Mucosa of stomach (tissue), 1 donor: Measurements from ENCODE around the gene CREB3L4.
"Not testable (repeated sequence)": the region's sequence is repeated elsewhere in the genome, so short reads cannot be mapped to it uniquely, and the experiment has no call there.

ENCODE experiments used
- H3K27me3 ChIP-seq: one replicate; pipeline ENCODE4 v1.7.0; 2013; ENCODE audit warnings: mild to moderate bottlenecking, low read length; ENCODE audit not compliant: control insufficient read depth, insufficient read depth
- H3K36me3 ChIP-seq: one replicate; pipeline ENCODE4 v1.7.0; 2013; ENCODE audit warnings: low read length; ENCODE audit not compliant: control insufficient read depth, insufficient read depth
- H3K4me1 ChIP-seq: one replicate; pipeline ENCODE4 v1.7.0; 2013; ENCODE audit warnings: mild to moderate bottlenecking, low read length; ENCODE audit not compliant: control insufficient read depth, insufficient read depth
- H3K4me3 ChIP-seq: one replicate; pipeline ENCODE4 v1.7.0; 2013; ENCODE audit warnings: low read length
- H3K9ac ChIP-seq: one replicate; pipeline ENCODE4 v1.7.0; 2013; ENCODE audit warnings: mild to moderate bottlenecking, low read length, moderate library complexity
- H3K9me3 ChIP-seq: one replicate; pipeline ENCODE4 v1.7.0; 2013; ENCODE audit warnings: mild to moderate bottlenecking, low read length, moderate library complexity; ENCODE audit not compliant: control insufficient read depth
- donor health status: Pancreatic carcinoma.

The CREB3L4 gene

DNA sequence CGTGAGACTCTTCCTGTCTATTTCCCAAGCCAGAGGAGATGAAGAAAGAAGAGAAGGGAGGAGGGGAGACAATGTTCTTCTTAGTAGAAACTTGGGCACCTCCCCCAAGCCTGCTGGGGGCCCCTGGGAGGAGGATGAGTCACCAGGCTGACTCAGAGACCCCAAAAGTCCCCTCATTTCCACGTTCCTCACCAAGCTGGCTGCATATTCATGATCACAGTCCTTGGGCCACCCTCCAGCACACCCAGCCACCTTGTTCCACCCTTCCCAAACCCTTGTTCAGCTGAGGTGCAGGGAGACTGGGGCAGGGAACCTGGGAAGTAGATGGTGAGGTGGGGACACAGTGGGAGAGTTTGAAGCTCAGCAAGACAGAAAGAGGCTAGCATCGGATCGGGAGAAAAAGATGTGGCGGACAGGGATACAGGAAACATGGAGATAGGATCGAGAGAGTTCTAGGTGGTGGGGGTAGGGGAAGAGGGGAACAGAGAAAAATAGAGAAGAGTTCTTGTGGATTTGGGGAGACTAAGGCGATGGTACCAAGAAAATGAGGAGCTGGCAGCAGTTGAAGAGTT, 17.7 kb downstream of the CREB3L4 start:
- H3K9ac ChIP-seq: peak overlapping the region; percentile 76
- H3K27me3 ChIP-seq: no peaks in the 10 kb centered on the region
- no peaks in the 10 kb centered on the region for H3K9me3 ChIP-seq
- H3K4me3 ChIP-seq: peak overlapping the region; percentile 68
- peaks cover 4% of the 10 kb centered on the region for H3K36me3 ChIP-seq
- H3K4me1 ChIP-seq: peaks cover 20% of the 10 kb centered on the region

DNA sequence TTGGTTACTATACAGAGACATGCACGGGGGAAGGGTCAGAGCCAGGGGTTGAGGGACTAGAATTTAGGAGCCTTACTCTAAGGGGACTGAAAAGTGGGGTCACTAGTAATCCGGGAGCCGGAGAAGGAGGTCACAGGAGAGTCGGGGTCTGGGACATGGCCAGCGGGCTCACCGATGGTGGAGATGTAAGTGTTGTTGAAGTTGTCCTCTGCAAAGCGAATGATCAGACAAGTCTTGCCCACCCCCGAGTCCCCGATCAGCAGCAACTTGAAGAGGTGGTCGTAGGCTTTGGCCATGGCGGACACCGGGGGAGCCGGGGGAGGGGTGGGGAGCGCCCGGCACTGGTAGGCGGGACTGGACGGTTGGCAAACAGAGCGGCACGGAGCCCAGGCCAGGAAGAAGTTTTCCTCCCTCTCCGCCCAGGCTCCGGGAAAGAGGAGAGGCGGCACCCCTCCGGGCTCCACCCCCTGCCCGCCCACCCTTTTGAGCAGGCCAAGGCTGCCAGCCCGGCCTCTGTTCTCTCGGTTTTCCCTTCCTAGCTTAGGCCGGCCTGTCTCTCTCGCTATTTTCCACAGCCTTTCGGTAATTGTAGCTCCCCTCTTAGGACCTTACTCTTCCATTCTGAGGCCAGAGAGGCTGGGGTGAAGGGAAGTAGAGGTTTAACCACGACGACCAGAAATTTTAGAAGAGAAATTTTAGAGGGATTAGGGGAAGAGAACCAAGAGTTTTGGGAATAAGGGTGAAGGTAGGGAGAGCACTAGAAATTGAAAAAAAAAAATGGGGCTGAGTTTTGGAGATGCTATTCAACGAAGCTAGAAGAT, 18.4 kb downstream of the CREB3L4 start, which contains the start of gene RAB13:
Gene RAB13, minus strand, starts transcription at position 399 of the 821 bp plus-strand sequence. Its CDS starts 103 bp downstream, at position 296.
- Histone ChIP-seq H3K9me3 (no peaks in the 10 kb centered on the region), H3K27me3 (no peaks in the 10 kb centered on the region), H3K4me1 (peaks cover 20% of the 10 kb centered on the region), H3K4me3 (peak within 1 kb of the TSS; percentile 68), H3K9ac (peak within 1 kb of the TSS; percentile 76), H3K36me3 (peaks cover 4% of the 10 kb centered on the region)

GRCh38 chr1:153987621-153988020, 19.9 kb downstream of the CREB3L4 start:
- no peak overlapping the region for H3K4me3 ChIP-seq
- H3K27me3 ChIP-seq: no peaks in the 10 kb centered on the region
- H3K4me1 ChIP-seq: peaks cover 33% of the 10 kb centered on the region
- H3K9me3 ChIP-seq: no peaks in the 10 kb centered on the region
- no peak overlapping the region for H3K9ac ChIP-seq
- no peaks in the 10 kb centered on the region for H3K36me3 ChIP-seq

GRCh38 chr1:153990468-153991150, 22.9 kb downstream of the CREB3L4 start, which contains the start of gene RPS27:
Gene RPS27, plus strand, starts transcription at chr1:153990762. Its CDS starts 35 bp downstream, at chr1:153990797.
- Histone ChIP-seq H3K9ac (peak within 1 kb of the TSS; percentile 98), H3K9me3 (no peaks in the 10 kb centered on the region), H3K4me3 (peak within 1 kb of the TSS; percentile 88), H3K36me3 (no peaks in the 10 kb centered on the region), H3K27me3 (no peaks in the 10 kb centered on the region), H3K4me1 (peaks cover 27% of the 10 kb centered on the region)

- H3K4me3 ChIP-seq: peak overlapping the region; percentile 88
- H3K9ac ChIP-seq: peak overlapping the region; percentile 98
- H3K27me3 ChIP-seq: no peaks in the 10 kb centered on the region
- H3K4me1 ChIP-seq: peaks cover 27% of the 10 kb centered on the region
- H3K36me3 ChIP-seq: no peaks in the 10 kb centered on the region
- no peaks in the 10 kb centered on the region for H3K9me3 ChIP-seq
These were observed 23.5 kb downstream of the CREB3L4 start for GRCh38 chr1:153991151-153991630.

DNA sequence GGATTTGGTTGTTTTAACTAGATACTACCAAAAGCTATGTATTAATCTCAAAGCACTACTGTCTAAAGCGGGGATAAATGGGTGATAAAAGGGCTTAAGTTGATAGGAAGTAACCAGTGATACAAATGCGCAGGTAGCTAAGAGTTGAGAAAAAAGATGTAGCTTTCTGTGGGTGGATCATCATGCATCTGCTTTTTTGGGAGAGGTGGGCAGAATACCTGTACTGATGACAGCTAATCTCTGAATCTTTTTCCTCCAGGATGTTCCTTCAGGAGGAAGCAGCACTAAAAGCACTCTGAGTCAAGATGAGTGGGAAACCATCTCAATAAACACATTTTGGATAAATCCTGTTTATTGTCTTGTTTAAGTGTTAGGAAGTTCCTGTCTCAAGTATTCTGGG, 24.1 kb downstream of the CREB3L4 start:
- no peak overlapping the region for H3K4me3 ChIP-seq
- no peaks in the 10 kb centered on the region for H3K27me3 ChIP-seq
- H3K36me3 ChIP-seq: no peaks in the 10 kb centered on the region
- no peaks in the 10 kb centered on the region for H3K9me3 ChIP-seq
- peaks cover 22% of the 10 kb centered on the region for H3K4me1 ChIP-seq
- peak overlapping the region; percentile 98 for H3K9ac ChIP-seq

GRCh38 chr1:153995202-153995601, 27.5 kb downstream of the CREB3L4 start:
- Histone ChIP-seq H3K4me1 (peaks cover 15% of the 10 kb centered on the region), H3K9ac (no peak overlapping the region), H3K36me3 (no peaks in the 10 kb centered on the region), H3K27me3 (no peaks in the 10 kb centered on the region), H3K9me3 (no peaks in the 10 kb centered on the region), H3K4me3 (no peak overlapping the region)

DNA sequence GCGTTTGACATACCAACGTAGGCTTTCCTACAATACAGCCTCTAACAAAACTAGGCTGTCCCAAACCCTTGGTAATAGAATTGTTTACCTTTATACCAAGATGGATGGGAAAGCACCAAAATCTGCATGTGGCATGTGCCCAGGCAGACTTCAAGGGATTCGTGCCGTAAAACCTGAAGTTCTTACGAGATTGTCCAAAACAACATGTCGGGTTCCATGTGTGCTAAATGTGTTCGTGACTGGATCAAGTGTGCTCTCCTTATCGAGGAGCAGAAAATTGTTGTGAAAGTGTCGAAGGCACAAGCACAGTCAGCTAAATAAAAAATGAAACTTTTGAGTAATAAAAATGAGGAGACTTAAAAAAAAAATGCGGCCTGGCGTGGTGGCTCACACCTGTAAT, 27.9 kb downstream of the CREB3L4 start:
- H3K27me3 ChIP-seq: no peaks in the 10 kb centered on the region
- peaks cover 13% of the 10 kb centered on the region for H3K4me1 ChIP-seq
- H3K9ac ChIP-seq: no peak overlapping the region
- no peaks in the 10 kb centered on the region for H3K9me3 ChIP-seq
- H3K4me3 ChIP-seq: no peak overlapping the region
- no peaks in the 10 kb centered on the region for H3K36me3 ChIP-seq

- not testable (repeated sequence) for H3K36me3 ChIP-seq, H3K9ac ChIP-seq, H3K4me3 ChIP-seq, H3K27me3 ChIP-seq, H3K9me3 ChIP-seq
- H3K4me1 ChIP-seq: peaks cover 15% of the 10 kb centered on the region
These were observed 29.2 kb downstream of the CREB3L4 start for GRCh38 chr1:153996882-153997281.

GRCh38 chr1:154000420-154000819, 32.7 kb downstream of the CREB3L4 start:
- no peaks in the 10 kb centered on the region for H3K9me3 ChIP-seq
- no peaks in the 10 kb centered on the region for H3K36me3 ChIP-seq
- no peaks in the 10 kb centered on the region for H3K27me3 ChIP-seq
- peaks cover 9% of the 10 kb centered on the region for H3K4me1 ChIP-seq
- H3K4me3 ChIP-seq: no peak overlapping the region
- H3K9ac ChIP-seq: no peak overlapping the region

DNA sequence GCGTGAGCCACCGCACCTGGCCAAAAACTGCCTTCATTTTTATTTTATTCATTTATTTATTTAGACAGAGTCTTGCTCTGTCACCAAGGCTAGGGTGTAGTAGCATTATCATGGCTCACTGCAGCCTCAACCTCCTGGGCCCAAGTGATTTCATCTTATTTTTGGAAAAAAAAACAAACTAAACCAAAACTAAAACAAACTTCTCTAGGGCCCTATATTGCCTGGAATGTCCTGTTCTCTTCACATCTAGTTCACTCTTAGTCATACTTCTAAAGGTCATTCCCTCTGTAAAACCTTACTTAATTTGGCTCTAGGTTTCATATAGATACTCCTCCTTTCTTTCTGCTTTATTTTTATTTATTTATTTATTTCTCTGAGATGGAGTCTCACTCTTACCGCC, 38.4 kb downstream of the CREB3L4 start:
- Histone ChIP-seq H3K27me3 (no peaks in the 10 kb centered on the region), H3K9ac (no peak overlapping the region), H3K36me3 (no peaks in the 10 kb centered on the region), H3K9me3 (no peaks in the 10 kb centered on the region), H3K4me3 (no peak overlapping the region), H3K4me1 (peaks cover 6% of the 10 kb centered on the region)

DNA sequence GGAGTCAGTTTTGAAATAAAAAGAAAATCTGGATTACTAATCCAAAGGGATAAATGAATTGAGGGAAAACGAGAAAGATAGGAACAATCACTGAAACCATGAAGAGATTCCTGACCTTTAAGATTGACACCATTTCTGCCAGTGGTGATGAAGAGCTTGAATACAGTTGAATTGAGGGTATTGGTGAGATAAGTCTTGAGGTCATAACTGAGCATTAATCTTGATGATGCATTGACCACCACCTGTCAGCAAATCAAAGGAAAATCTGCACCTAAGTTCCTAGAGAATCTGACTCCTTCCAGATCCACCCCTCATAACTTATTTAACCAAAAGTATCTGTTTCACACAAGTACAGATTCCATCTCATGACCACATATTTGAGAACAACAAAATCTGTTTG, 44.4 kb downstream of the CREB3L4 start:
- H3K36me3 ChIP-seq: no peaks in the 10 kb centered on the region
- H3K9me3 ChIP-seq: no peaks in the 10 kb centered on the region
- no peak overlapping the region for H3K4me3 ChIP-seq
- H3K27me3 ChIP-seq: no peaks in the 10 kb centered on the region
- H3K9ac ChIP-seq: no peak overlapping the region
- peaks cover 4% of the 10 kb centered on the region for H3K4me1 ChIP-seq
